ENCODE data around the gene BABAM1. TPM values are rescaled to one million over a fixed set of nuclear protein-coding genes. Genes with fewer than 3 reads are reported as not detected.
"Not testable (repeated sequence)": the region's sequence is repeated elsewhere in the genome, so short reads cannot be mapped to it uniquely, and the experiment has no call there.

Gene BABAM1
- total RNA-seq, 3 donors from 2014 or later (not counting 1 experiment from before 2014, with no cell fraction given): 106 to 127 (median 106) TPM

GRCh38 chr19:17292301-17293074 lies 25.2 kb downstream of the BABAM1 start:
- H3K4me1 Mint-ChIP-seq: peaks cover 0 to 10% of the 10 kb centered on the region in 2 donors
- H3K36me3 Mint-ChIP-seq: no peaks in the 10 kb centered on the region
- intact Hi-C loops (cut with micrococcal nuclease): loop anchor here (2.0 to 5.0 kb wide), 2 partner anchors 45 to 98 kb away; partner anchors contain the start of gene GTPBP3

GRCh38 chr19:17293605-17294004 lies 26.4 kb downstream of the BABAM1 start:
- H3K27me3 Mint-ChIP-seq (ENCODE audit: low read depth in 2 of 2): no peaks in the 10 kb centered on the region
- ATAC-seq (no peak), DNase-seq (no peak)
- H3K27ac Mint-ChIP-seq: no peak overlapping the region
- intact Hi-C loops (cut with micrococcal nuclease): loop anchor here (2.0 to 5.0 kb wide), 2 partner anchors 44 to 97 kb away; partner anchors contain the start of gene GTPBP3
- no peak overlapping the region for H3K4me3 Mint-ChIP-seq
- 94% methylated on average over 13 of the region's 14 CpGs for WGBS (ENCODE audit: insufficient coverage)
- Histone ChIP-seq H3K36me3 (ENCODE audit: control insufficient read depth, insufficient read depth, low read length) (no peaks in the 10 kb centered on the region), H3K4me3 (ENCODE audit: low read length) (no peak overlapping the region), H3K27ac (ENCODE audit: low read length) (no peak overlapping the region), H3K27me3 (ENCODE audit: control insufficient read depth, insufficient read depth, low read length) (no peaks in the 10 kb centered on the region), H3K9me3 (ENCODE audit: control insufficient read depth, insufficient read depth, low read length) (peaks cover 3% of the 10 kb centered on the region), H3K4me1 (ENCODE audit: control insufficient read depth, insufficient read depth, low read length) (peaks cover 11% of the 10 kb centered on the region)
- TF ChIP-seq CTCF (IDR thresholded peaks at IDR 0.05): no peak
- H3K4me1 Mint-ChIP-seq: peaks cover 0 to 10% of the 10 kb centered on the region in 2 donors
- no peaks in the 10 kb centered on the region for H3K36me3 Mint-ChIP-seq
- H3K9me3 Mint-ChIP-seq: no peaks in the 10 kb centered on the region

More at GRCh38 chr19:17292301-17293074, 25.2 kb downstream of the BABAM1 start:
- Mint-ChIP-seq H3K27ac (peak overlapping the region in 1 of 2 donors; percentile 67), H3K4me3 (peak overlapping the region; percentile 86), H3K9me3 (no peaks in the 10 kb centered on the region), H3K27me3 (ENCODE audit: low read depth in 2 of 2) (no peaks in the 10 kb centered on the region)
- Histone ChIP-seq H3K4me3 (ENCODE audit: low read length) (peak overlapping the region; percentile 48), H3K9me3 (ENCODE audit: control insufficient read depth, insufficient read depth, low read length) (no peaks in the 10 kb centered on the region), H3K27ac (ENCODE audit: low read length) (no peak overlapping the region), H3K27me3 (ENCODE audit: control insufficient read depth, insufficient read depth, low read length) (no peaks in the 10 kb centered on the region), H3K36me3 (ENCODE audit: control insufficient read depth, insufficient read depth, low read length) (no peaks in the 10 kb centered on the region), H3K4me1 (ENCODE audit: control insufficient read depth, insufficient read depth, low read length) (peaks cover 11% of the 10 kb centered on the region)
- DNase-seq: peak; percentile 78 to 90
- ATAC-seq: peak; percentile 91 to 96 (median 93)
- WGBS (ENCODE audit: insufficient coverage): 5% methylated on average over 46 of the region's 46 CpGs
- peak; percentile 65 for TF ChIP-seq CTCF (IDR thresholded peaks at IDR 0.05)

- no peak for TF ChIP-seq CTCF (IDR thresholded peaks at IDR 0.05)
- Mint-ChIP-seq H3K27me3 (ENCODE audit: low read depth in 2 of 2) (no peaks in the 10 kb centered on the region), H3K4me1 (peaks cover 0 to 10% of the 10 kb centered on the region in 2 donors), H3K9me3 (no peaks in the 10 kb centered on the region), H3K4me3 (no peak overlapping the region), H3K27ac (no peak overlapping the region), H3K36me3 (no peaks in the 10 kb centered on the region)
- Histone ChIP-seq H3K36me3 (ENCODE audit: control insufficient read depth, insufficient read depth, low read length) (no peaks in the 10 kb centered on the region), H3K4me1 (ENCODE audit: control insufficient read depth, insufficient read depth, low read length) (peaks cover 11% of the 10 kb centered on the region), H3K4me3 (ENCODE audit: low read length) (no peak overlapping the region), H3K27me3 (ENCODE audit: control insufficient read depth, insufficient read depth, low read length) (no peaks in the 10 kb centered on the region), H3K9me3 (ENCODE audit: control insufficient read depth, insufficient read depth, low read length) (peaks cover 3% of the 10 kb centered on the region), H3K27ac (ENCODE audit: low read length) (no peak overlapping the region)
- DNase-seq (peak in 1 of 2 donors; percentile 63), ATAC-seq (no peak)
- WGBS (ENCODE audit: insufficient coverage): 92% methylated on average over 48 of the region's 48 CpGs
- intact Hi-C loops (cut with micrococcal nuclease): loop anchor here (5.0 kb wide), 1 partner anchor 43 kb away; the partner anchor contains the start of gene GTPBP3
Observed at GRCh38 chr19:17294051-17294891, 27.0 kb downstream of the BABAM1 start.

- H3K4me1 ChIP-seq (ENCODE audit: control insufficient read depth, insufficient read depth, low read length); H3K27ac ChIP-seq (ENCODE audit: low read length); H3K4me1 Mint-ChIP-seq; H3K27ac Mint-ChIP-seq; H3K4me3 Mint-ChIP-seq; H3K27me3 Mint-ChIP-seq (ENCODE audit: low read depth in 2 of 2); DNase-seq; H3K9me3 Mint-ChIP-seq; H3K36me3 ChIP-seq (ENCODE audit: control insufficient read depth, insufficient read depth, low read length); ATAC-seq; intact Hi-C loops (cut with micrococcal nuclease); H3K27me3 ChIP-seq (ENCODE audit: control insufficient read depth, insufficient read depth, low read length); H3K4me3 ChIP-seq (ENCODE audit: low read length); H3K36me3 Mint-ChIP-seq; H3K9me3 ChIP-seq (ENCODE audit: control insufficient read depth, insufficient read depth, low read length): not testable (repeated sequence)
- 96% methylated on average over 6 of the region's 6 CpGs for WGBS (ENCODE audit: insufficient coverage)
Observed at GRCh38 chr19:17295551-17295950, 28.3 kb downstream of the BABAM1 start.
